Body of pancreas (tissue), 4 donors: ENCODE measurements around the gene EED.

Experiments used
- CTCF ChIP-seq, 7 experiments: fragments of 450-650 bp in 4 of 7; fragments of 200-600 bp in 3 of 7; sonication (generic) in 3 of 7; IDR thresholded peaks; one replicate each; pipeline ENCODE4 v1.5.1; 2016 to 2019; ENCODE audit warnings: antibody characterized with exemption in 7 of 7
- POLR2A ChIP-seq, 3 donors: fragments of 450-650 bp; IDR thresholded peaks; one replicate each; pipeline ENCODE4 v1.6.1; 2016; ENCODE audit warnings: antibody characterized with exemption in 3 of 3, mild to moderate bottlenecking in 2 of 3

- TF ChIP-seq CTCF (IDR thresholded peaks at IDR 0.05) (no peak), POLR2A (IDR thresholded peaks at IDR 0.05) (no peak)
Measured at GRCh38 chr11:86257446-86257845, 12.9 kb downstream of the EED start.
